CD14-positive monocyte (primary cell): Measurements from ENCODE around the gene RGS3. TPM values are rescaled to one million over a fixed set of nuclear protein-coding genes. Genes with fewer than 3 reads are reported as not detected.

Experiments
- DNase-seq, 3 donors: peaks; one replicate each; pipeline ENCODE4 v3.0.0-alpha.2; 2011 to 2022
- H2AFZ ChIP-seq: 2 replicates; pipeline ENCODE4 v1.6.0; 2012; ENCODE audit warnings: mild to moderate bottlenecking, low read depth, low read length, inconsistent platforms; ENCODE audit not compliant: insufficient read depth, poor library complexity, severe bottlenecking
- H3K27ac ChIP-seq, 2 donors: 1 replicate in 1 of 2; 2 replicates in 1 of 2; pipeline ENCODE4 v1.5.1; 2012 to 2013; ENCODE audit warnings: low read length in 2 of 2, control low read depth in 1 of 2, inconsistent platforms in 1 of 2, low read depth in 1 of 2, mild to moderate bottlenecking in 1 of 2
- H3K27me3 ChIP-seq, 2 donors: one replicate each; pipeline versions ENCODE4 v1.6.0 to v1.6.1; 2011 to 2013; ENCODE audit warnings: low read length in 2 of 2; ENCODE audit not compliant: control insufficient read depth in 2 of 2, insufficient read depth in 2 of 2
- H3K36me3 ChIP-seq, 2 donors: replicated peaks in 1 of 2; 1 replicate in 1 of 2; 2 replicates in 1 of 2; pipeline versions ENCODE4 v1.5.1 to v1.6.1; 2012 to 2013; ENCODE audit warnings: low read length in 2 of 2, control low read depth in 1 of 2, inconsistent platforms in 1 of 2, mild to moderate bottlenecking in 1 of 2; ENCODE audit not compliant: insufficient read depth in 2 of 2, control insufficient read depth in 1 of 2
- H3K4me1 ChIP-seq, 2 donors: 1 replicate in 1 of 2; 2 replicates in 1 of 2; pipeline versions ENCODE4 v1.5.1 to v1.6.1; 2012 to 2013; ENCODE audit warnings: low read length in 2 of 2, control low read depth in 1 of 2, inconsistent platforms in 1 of 2, mild to moderate bottlenecking in 1 of 2, moderate library complexity in 1 of 2; ENCODE audit not compliant: insufficient read depth in 2 of 2, control insufficient read depth in 1 of 2
- H3K4me2 ChIP-seq: replicated peaks from 2 replicates; pipeline ENCODE3; 2012; ENCODE audit warnings: low read length, moderate library complexity, mild to moderate bottlenecking; ENCODE audit not compliant: poor library complexity, severe bottlenecking; ENCODE audit errors: extremely low read depth
- H3K4me3 ChIP-seq, 3 experiments: fragments of 200-600 bp in 1 of 3; sonication (generic) in 1 of 3; replicated peaks in 1 of 3; 1 replicate in 2 of 3; 2 replicates in 1 of 3; pipeline ENCODE4 v1.5.1; 2011 to 2013; ENCODE audit warnings: low read length in 3 of 3, mild to moderate bottlenecking in 3 of 3, control low read depth in 2 of 3, low read depth in 2 of 3, inconsistent platforms in 1 of 3, moderate library complexity in 1 of 3
- H3K79me2 ChIP-seq: 2 replicates; pipeline ENCODE4 v1.6.0; 2012; ENCODE audit warnings: mild to moderate bottlenecking, control low read depth, inconsistent platforms, low read length, moderate library complexity; ENCODE audit not compliant: insufficient read depth
- H3K9ac ChIP-seq: 2 replicates; pipeline ENCODE4 v1.6.0; 2017; ENCODE audit warnings: low read length, mild to moderate bottlenecking; ENCODE audit not compliant: insufficient read depth, poor library complexity, severe bottlenecking
- H3K9me3 ChIP-seq, 2 donors: replicated peaks in 1 of 2; 1 replicate in 1 of 2; 2 replicates in 1 of 2; pipeline versions ENCODE4 v1.5.1 to v1.6.1; 2012 to 2013; ENCODE audit warnings: low read length in 2 of 2, control low read depth in 1 of 2; ENCODE audit not compliant: control insufficient read depth in 1 of 2, insufficient read depth in 1 of 2
- H4K20me1 ChIP-seq: 2 replicates; pipeline ENCODE4 v1.6.0; 2012; ENCODE audit warnings: mild to moderate bottlenecking, low read length, control low read depth, moderate library complexity; ENCODE audit not compliant: insufficient read depth
- H3K27ac Mint-ChIP-seq, 7 donors: one replicate each; pipeline ENCODE4 v1.8.0; 2020; ENCODE audit warnings: mild to moderate bottlenecking in 7 of 7, mixed read lengths in 7 of 7, moderate library complexity in 6 of 7, inconsistent platforms in 2 of 7
- H3K27me3 Mint-ChIP-seq, 3 donors: one replicate each; pipeline ENCODE4 v1.8.0; 2021 to 2022; ENCODE audit warnings: low read depth in 3 of 3, mild to moderate bottlenecking in 3 of 3, mixed read lengths in 3 of 3, moderate library complexity in 3 of 3, inconsistent platforms in 1 of 3
- H3K36me3 Mint-ChIP-seq, 2 donors: one replicate each; pipeline ENCODE4 v1.8.0; 2020; ENCODE audit warnings: mixed read lengths in 2 of 2, inconsistent platforms in 1 of 2, mild to moderate bottlenecking in 1 of 2
- H3K4me1 Mint-ChIP-seq: one replicate; pipeline ENCODE4 v1.8.0; 2020; ENCODE audit warnings: mild to moderate bottlenecking, mixed read lengths
- H3K4me3 Mint-ChIP-seq, 2 donors: one replicate each; pipeline ENCODE4 v1.8.0; 2020; ENCODE audit warnings: mild to moderate bottlenecking in 2 of 2, mixed read lengths in 2 of 2, moderate library complexity in 1 of 2
- H3K9me3 Mint-ChIP-seq, 7 donors: one replicate each; pipeline ENCODE4 v1.8.0; 2020 to 2022; ENCODE audit warnings: mixed read lengths in 7 of 7, mild to moderate bottlenecking in 6 of 7, moderate library complexity in 6 of 7, inconsistent platforms in 2 of 7
- WGBS: methylation state at CpG from one replicate; pipeline ENCODE4 v1.1.5; 2013; ENCODE audit warnings: missing lambda C conversion rate; ENCODE audit not compliant: insufficient coverage; 5-methylcytosine and 5-hydroxymethylcytosine counted together
- intact Hi-C, 2 donors: fragments of 100-400 bp; cut with micrococcal nuclease; formaldehyde crosslinking; loops; one replicate each; pipeline versions ENCODE4 v1.15.0 to v1.15.1; 2023
- polyA plus RNA-seq, 3 donors: library from polyadenylated mRNA; depleted of rRNA in 1 of 3; unstranded in 2 of 3; stranded (reverse) in 1 of 3; fragments of 300-500 nt in 2 of 3; fragments of >200 nt in 1 of 3; fragmentation: Illumina TruSeq in 2 of 3; gene quantifications; 1 replicate in 2 of 3; 2 replicates in 1 of 3; pipeline ENCODE4 v1.2.3, GENCODE V29; 2012 to 2021
- TF ChIP-seq, protein P1 (sequence below): fragments of 200-600 bp; IDR thresholded peaks from one replicate; pipeline ENCODE4 v1.8.0; 2022; ENCODE audit warnings: antibody characterized with exemption, mild to moderate bottlenecking

Gene RGS3
- polyA plus RNA-seq, 3 donors = 9.1 to 16.2 (median 15.8) TPM

DNA sequence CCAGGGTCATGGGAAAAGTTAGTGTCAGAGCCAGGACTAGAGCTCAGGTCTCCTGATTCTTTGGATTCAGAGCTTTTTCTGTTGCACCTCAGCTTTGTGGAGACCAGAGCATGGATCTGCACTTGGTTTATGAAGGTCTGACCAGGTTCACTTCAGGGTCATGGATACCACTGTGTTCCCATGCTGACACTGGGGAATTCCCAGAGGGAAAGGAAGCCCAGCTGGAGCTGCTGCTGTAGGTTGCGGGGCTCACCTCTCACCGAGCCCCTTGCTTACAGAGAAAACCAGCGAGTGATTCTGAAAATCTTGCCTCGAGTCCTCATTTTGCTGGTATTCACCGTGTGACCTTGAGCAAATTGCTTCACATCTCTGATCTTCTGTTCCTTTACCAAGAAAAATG, 83.0 kb downstream of the RGS3 start:
- Mint-ChIP-seq H3K4me1 (peaks cover 32% of the 10 kb centered on the region), H3K36me3 (no peaks in the 10 kb centered on the region), H3K27ac (no peak overlapping the region), H3K9me3 (no peaks in the 10 kb centered on the region), H3K4me3 (no peak overlapping the region), H3K27me3 (peaks cover 0 to 2% (median 0%) of the 10 kb centered on the region in 3 donors)
- Histone ChIP-seq H3K9me3 (no peaks in the 10 kb centered on the region), H3K27ac (no peak overlapping the region), H3K4me3 (no peak overlapping the region), H3K27me3 (no peaks in the 10 kb centered on the region), H3K36me3 (no peaks in the 10 kb centered on the region), H3K4me2 (no peak overlapping the region), H3K4me1 (peaks cover 19 to 21% of the 10 kb centered on the region in 2 donors), H2AFZ (no peak overlapping the region), H3K79me2 (no peaks in the 10 kb centered on the region), H4K20me1 (no peaks in the 10 kb centered on the region), H3K9ac (no peak overlapping the region)
- intact Hi-C loops = loop anchor here in 1 of 2 donors (5.0 kb wide), 1 partner anchor 74 kb away; no protein-coding TSS in a partner anchor
- 93% methylated on average over 4 of the region's 5 CpGs for WGBS
- TF ChIP-seq, protein P1, sequence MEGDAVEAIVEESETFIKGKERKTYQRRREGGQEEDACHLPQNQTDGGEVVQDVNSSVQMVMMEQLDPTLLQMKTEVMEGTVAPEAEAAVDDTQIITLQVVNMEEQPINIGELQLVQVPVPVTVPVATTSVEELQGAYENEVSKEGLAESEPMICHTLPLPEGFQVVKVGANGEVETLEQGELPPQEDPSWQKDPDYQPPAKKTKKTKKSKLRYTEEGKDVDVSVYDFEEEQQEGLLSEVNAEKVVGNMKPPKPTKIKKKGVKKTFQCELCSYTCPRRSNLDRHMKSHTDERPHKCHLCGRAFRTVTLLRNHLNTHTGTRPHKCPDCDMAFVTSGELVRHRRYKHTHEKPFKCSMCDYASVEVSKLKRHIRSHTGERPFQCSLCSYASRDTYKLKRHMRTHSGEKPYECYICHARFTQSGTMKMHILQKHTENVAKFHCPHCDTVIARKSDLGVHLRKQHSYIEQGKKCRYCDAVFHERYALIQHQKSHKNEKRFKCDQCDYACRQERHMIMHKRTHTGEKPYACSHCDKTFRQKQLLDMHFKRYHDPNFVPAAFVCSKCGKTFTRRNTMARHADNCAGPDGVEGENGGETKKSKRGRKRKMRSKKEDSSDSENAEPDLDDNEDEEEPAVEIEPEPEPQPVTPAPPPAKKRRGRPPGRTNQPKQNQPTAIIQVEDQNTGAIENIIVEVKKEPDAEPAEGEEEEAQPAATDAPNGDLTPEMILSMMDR = no peak
- no peak for DNase-seq

DNA sequence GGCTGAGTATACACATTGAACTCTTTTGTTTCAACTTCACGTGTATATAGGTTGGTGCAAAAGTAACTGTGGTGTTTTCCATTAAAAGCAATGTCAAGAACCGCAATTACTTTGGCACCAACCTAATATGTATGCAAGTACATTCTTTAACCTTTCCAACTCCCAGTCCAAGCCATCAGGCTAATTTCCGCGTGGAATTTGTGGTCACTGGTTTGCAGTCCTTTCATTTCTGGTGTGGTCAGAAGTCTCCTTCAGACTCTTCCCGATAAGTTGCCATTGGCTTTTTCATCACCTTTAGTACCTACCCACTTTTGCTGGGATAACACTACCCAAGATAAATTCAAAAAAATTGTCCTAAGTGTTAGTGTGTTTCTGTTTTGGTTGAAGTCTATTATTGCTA, 84.0 kb downstream of the RGS3 start:
- WGBS = 92% methylated on average over 2 of the region's 5 CpGs
- intact Hi-C loops = loop anchor here in 1 of 2 donors (5.0 kb wide), 1 partner anchor 75 kb away; no protein-coding TSS in a partner anchor
- TF ChIP-seq, protein P1 = no peak
- Histone ChIP-seq H2AFZ (no peak overlapping the region), H3K4me2 (no peak overlapping the region), H3K9me3 (no peaks in the 10 kb centered on the region), H3K4me1 (peaks cover 19 to 21% of the 10 kb centered on the region in 2 donors), H3K79me2 (no peaks in the 10 kb centered on the region), H4K20me1 (no peaks in the 10 kb centered on the region), H3K27me3 (no peaks in the 10 kb centered on the region), H3K36me3 (no peaks in the 10 kb centered on the region), H3K27ac (no peak overlapping the region), H3K4me3 (no peak overlapping the region), H3K9ac (no peak overlapping the region)
- Mint-ChIP-seq H3K4me1 (peaks cover 24% of the 10 kb centered on the region), H3K27me3 (peaks cover 0 to 1% (median 0%) of the 10 kb centered on the region in 3 donors), H3K9me3 (no peaks in the 10 kb centered on the region), H3K4me3 (no peak overlapping the region), H3K36me3 (no peaks in the 10 kb centered on the region), H3K27ac (no peak overlapping the region)
- DNase-seq = no peak
